ENCODE measurements around the gene HMGCS2.
"Not testable (repeated sequence)": the region's sequence is repeated elsewhere in the genome, so short reads cannot be mapped to it uniquely, and the experiment has no call there.

HMGCS2 gene

DNA sequence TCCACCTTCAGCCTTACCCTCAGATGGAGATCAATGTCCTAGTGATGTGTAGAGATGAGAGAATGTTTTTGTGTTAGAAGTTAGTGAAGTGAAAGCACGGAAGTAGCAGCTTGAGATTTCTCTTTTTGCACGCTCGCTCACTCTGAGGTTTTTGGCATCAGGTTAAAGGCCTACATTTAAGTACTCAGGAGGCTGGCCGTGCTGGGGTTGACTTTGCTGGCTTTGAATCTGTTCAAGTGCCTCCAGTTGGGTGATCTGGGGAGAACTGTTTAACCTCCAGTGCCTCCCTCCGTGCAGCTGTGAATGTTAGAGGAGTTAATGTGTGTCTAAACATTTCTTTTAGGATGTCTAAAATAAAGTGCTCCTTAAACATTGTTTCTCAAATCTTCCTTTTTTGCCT, 43.1 kb downstream of the HMGCS2 start:
- no peak for DNase-seq

DNA sequence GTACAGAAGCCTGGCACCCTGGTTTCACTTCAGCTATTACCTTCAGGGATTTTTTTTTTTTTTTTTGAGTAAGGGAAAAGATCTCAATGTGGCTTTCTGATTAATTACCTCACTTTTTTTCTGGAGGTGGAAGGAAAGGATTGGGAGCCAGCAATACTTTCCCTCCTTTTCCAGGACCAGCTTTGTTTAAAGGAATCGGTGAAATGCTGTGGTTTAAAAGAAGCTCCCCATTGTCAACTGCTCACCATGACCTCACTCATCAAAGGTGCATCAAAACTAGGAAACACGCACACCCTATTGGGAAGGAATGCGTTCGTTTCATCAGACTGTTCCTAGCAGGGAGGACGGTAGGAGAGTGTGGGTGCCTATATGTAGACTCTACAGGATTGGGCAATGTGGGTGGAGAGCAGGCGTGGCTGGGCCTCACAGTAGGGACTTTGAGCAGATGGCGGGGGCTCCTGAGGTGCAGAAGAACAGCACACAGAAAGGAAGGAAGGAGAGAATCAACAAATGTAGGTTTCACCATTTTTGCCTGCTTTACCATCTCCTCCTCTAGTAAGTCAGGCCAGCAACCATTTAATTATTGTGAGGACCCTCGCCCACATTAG, 44.0 kb downstream of the HMGCS2 start:
- DNase-seq = no peak

DNA sequence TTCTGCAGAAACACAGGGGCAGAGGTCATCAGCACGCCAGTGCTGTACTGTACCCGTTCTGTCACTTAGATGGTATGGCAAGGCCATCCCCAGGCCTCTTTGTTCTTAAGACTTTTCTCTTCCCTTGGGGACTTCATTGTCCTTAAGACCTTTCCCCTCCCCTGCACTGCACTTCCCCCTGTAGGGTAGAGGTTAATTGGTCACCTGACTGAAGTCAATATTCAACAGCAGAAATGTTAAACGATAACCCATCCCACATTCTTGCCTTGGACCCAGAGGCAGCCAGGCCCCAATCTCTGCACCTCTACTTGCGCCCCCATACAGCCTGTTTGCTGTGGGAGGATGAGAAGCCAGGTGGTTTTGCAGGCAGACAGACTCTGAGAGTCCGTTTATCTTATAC, 46.8 kb downstream of the HMGCS2 start:
- no peak for DNase-seq

DNA sequence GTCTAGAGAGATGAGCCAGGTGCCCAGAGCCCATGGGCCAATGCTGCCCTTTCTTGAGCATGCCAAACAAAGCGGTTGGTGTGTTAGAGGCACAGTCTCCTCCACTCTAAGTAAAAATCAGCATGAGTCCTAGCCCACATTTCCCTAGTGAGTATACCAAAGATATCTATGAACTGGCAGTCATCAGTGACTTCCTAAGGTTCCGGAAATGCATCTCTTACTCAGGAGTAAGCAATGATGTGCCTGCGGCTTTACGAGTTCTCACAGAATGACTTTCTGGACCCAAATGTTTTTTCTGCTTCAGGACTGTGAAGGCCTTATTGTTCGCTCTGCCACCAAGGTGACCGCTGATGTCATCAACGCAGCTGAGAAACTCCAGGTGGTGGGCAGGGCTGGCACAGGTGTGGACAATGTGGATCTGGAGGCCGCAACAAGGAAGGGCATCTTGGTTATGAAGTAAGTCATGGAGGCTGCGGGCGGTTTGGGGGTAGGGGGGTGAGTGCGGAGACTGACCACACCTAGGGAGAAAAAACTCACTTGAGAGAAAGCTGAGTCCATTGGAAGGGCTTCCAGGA, 47.8 kb downstream of the HMGCS2 start:
- DNase-seq = no peak

DNA sequence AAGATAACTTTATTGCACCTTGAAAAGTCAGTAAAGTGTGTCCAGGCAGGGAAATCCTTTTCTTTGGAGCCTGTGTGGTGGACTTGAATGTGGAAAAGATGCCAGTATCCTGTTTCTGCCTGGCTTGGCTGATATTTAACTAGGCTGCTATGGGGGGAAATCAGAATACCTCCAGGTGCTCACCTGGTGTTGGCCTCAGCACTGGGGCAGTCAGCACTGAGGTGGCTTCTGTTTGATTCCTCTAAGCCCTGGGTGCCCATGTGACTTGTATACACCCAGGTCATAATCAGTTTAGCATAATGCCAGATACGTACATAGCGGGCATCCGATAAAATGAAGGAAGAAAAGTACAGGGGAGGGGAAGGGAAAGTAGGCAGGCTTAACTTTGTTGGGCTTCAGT, 49.7 kb downstream of the HMGCS2 start:
- DNase-seq = no peak

DNA sequence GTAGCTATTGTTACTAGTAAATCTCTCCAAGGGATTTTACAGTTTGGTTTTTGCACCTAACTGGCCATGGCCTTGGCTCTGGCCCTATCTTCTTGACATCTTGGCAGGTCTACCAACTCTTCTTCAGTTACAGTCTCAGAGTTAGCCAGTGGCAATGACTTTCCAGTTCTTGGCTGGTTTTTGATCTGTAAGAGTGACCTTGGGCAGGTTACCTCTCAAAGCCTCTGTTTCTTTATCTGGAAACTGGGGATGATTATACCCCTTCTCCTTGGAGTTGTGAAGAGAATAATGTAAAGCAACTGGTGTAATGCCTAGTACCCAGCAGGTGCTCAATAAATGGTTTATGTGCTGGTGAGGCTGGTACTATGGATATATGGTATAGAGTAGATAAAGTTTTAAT, 50.3 kb downstream of the HMGCS2 start:
- no peak for DNase-seq

DNA sequence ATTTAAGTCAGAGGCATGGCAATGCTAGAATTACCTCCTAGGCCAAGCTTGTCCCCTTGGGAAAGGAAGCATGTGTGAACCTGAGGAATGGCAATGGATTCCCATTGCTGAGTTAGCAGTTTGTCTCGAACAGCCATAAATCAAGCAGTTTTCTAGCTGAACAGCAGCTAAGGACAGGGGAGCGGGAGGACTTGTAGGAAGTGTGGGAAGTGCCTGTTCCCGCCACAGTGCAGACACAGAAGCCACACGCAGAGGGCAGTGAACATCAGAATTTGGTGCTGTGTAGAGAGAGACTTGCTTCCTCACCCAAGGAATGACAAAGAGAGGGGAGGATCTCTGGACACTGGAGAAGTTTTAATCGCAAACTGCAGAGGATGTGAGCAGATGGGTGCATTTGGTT, 53.2 kb downstream of the HMGCS2 start:
- DNase-seq = no peak

DNA sequence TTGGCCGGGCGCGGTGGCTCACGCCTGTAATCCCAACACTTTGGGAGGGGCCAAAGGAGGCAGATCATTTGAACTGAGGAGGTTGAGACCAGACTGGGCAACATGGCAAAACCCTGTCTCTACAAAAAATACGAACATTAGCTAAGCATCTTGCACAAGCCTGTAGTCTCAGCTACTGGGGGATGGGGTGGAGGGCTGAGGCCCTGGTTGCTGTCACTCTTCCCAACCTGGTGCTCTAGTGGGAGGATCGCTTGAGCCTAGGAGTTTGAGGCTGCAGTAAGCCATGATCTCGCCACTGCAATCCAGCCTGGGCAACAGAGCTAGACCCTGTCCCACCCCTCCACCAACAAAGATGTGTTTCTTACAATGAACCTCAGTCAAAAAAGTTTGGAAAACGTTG, 54.1 kb downstream of the HMGCS2 start:
- DNase-seq = no peak

DNA sequence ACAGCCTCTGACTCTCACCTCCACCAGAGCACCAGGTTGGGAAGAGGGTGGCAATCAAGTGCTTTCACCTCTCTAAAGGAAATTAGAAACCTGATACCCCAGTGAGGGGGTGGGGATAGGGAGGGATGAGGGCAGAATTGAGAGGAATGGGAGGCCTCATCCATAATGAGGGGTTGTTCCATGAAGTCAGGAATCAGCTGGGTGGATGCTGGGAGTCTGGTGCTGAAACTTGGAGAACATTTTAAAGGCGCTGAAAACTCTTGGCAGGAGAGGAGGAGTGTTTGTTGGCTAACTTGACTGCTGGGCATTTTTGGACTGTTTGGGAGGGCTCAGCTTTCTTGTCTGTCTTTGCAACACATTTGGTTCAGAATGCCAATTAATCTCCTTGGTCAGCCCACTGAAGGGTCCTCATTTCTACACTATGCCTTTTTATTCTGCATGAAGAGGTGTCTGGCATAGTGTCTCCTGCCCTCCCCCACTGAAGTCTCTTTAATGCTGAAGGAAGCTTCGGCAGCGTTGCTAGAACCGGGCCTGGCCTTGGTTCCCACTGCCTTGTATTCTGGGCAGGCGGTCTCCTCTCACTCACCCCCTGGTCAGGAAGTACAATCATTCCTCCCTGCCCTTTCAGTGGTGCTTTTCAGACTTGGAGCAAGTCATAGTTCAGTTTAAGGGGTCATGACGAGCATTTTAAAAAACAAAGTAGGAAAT, 54.8 kb downstream of the HMGCS2 start:
- no peak for DNase-seq

DNA sequence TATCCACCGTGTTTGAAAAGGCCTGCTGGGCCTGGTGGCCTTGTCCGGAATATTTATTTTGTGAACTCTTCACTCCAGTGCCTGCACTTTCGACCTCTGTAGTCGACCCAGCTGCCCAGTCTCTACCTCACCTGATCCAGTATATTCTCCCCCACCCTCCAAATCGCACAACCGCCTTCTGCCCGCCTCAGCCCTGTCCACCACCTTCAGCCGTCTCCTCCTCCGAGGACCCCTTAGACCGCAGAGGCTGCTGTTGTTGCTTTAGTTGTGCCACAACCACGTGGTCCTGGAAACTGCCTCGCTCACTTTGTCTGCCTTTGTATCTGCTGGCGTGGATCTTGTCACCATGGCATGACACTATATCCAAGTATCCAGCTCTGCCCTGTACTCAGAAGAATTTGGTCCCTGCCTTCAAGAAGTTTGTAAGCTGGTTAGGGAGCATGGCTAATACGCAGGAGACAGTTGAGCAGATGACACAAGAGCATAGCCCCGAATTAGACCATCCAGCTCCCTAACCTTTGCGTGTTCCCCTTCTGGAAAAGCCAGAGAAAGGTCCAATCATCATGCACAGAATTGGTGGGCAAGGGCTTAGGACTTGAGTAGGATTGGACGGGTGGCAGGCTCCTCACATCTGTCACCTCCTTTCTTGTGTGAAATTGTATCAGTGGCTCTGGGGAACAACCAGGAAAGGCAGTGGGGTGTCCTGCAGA, 55.5 kb downstream of the HMGCS2 start:
- no peak for DNase-seq

DNA sequence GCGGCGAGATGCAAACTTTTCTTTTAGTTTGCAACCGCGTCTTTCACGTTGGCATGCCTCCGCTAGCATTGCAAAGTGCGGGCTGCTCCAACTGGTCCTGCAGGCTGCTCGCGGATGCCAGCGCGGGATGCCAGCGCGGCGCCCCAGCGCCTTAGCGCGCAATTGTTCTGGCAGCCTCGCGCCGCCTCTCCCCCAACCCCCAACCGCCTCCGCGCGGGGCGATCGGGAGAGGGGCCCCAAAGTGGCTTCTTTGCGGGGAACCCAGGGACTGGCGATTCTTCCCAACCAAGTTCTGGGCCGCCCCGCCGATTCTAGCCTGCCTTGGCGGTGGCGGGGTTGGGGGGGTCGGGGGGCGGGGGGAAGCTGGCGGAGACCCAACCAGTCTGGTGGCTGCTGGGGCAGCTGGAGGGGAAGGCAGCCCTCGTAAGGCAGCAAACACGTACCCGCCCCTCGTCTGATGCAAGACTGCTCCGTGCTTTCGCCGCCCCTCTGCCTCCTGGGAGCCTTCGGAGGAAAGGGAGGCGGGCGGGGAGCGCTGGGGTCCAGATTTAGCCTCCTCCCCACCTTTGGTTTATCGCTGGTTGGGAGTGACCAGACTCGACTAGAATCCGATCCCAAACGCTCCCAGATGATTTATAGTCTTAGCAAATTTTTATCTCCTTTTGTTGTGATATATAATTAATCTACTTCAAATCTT, 56.2 kb downstream of the HMGCS2 start:
- DNase-seq = peak; percentile 77

DNA sequence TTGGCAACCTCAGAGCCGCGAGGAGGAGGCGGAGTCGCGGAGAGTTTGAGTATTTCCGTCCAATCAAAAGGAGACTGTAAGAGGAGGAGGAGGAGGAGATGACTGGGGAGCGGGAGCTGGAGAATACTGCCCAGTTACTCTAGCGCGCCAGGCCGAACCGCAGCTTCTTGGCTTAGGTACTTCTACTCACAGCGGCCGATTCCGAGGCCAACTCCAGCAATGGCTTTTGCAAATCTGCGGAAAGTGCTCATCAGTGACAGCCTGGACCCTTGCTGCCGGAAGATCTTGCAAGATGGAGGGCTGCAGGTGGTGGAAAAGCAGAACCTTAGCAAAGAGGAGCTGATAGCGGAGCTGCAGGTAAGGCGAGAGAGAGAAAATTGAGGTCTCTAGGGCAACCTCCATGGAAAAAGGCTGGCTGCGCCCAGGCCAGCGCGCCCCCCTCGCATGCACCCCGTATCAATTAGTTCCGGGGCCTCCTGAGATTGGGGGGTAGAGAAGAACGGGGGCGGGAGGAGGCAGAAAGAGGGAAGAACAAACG, 56.8 kb downstream of the HMGCS2 start, which contains the start of gene PHGDH:
Gene PHGDH (plus strand): TSS at position 131 of the 538 bp plus-strand sequence. CDS start 89 bp downstream, at position 220.
- DNase-seq = peak; percentile 81

DNA sequence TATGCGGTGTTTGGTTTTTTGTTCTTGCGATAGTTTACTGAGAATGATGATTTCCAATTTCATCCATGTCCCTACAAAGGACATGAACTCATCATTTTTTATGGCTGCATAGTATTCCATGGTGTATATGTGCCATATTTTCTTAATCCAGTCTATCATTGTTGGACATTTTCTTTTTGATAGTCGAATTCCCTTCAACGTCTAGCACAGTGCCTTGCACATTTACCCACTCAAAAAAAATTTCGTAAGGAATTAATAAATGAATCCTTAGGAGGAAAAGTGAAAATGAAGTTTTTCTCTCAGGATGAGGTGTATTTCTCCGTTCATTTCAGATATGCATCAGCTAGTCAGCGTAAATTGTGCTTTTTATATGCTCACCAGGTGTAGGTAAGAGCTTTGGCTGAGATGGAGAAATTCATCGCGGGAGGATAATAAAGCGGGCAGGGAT, 57.3 kb downstream of the HMGCS2 start:
- not testable (repeated sequence) for DNase-seq

DNA sequence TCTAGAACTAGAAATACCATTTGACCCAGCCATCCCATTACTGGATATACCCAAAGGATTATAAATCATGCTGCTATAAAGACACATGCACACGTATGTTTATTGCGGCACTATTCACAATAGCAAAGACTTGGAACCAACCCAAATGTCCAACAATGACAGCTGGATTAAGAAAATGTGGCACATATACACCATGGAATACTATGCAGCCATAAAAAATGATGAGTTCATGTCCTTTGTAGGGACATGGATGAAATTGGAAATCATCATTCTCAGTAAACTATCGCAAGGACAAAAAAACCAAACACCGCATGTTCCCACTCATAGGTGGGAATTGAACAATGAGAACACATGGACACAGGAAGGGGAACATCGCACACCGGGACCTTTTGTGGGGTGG, 62.1 kb downstream of the HMGCS2 start:
- not testable (repeated sequence) for DNase-seq

DNA sequence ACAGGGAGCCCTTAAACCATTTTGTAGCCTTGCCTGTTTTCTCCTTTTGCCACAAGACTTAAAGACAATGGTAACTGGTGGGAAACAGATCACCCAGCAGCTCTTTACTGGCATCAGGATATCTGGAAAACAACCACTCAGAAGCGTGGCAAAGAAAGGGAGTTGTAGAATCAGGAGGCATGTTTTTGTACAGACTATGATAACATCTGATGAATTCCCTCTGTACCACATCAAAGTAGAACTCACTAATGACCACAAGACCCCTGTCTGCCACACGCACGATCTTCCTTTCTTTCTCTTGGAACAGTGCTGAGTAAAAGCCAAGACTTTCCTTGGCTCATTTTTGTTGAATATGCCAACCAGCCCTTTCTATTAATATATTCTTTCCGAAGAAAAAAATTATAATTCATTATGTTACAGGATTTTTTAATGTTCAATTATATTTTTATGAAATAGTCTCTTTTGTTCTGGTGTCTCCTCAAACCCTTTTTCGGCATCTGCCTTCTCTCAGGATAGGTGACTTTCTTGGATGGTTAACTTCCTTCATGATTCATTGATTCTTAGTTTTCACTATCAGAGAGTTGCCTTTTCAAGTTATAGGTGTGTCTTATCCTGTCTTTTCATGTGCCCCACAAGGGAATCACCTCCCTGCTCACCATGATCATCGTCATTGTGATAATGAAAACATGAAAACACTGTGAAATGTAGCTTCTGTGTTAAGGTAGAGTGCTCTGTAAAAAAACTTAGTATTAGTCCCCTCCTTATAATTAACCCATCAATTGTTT, 64.8 kb downstream of the HMGCS2 start:
- no peak for DNase-seq

DNA sequence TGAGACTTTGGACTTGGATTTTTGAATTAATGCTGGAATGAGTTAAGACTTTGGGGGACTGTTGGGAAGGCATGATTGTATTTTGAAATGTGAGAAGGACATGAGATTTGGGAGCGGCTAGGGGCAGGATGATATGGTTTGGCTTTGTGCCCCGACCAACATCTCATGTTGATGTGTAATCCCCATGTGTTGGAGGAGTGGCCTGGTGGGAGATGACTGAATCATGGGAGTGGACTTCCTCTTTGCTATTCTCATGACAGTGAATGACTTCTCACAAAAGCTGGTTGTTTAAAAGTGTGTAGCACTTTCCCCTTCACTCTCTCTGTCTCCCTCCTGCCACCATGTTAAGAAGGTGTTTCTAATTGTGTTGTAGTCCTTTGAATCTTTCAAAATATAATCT, 66.3 kb downstream of the HMGCS2 start:
- no peak for DNase-seq

DNA sequence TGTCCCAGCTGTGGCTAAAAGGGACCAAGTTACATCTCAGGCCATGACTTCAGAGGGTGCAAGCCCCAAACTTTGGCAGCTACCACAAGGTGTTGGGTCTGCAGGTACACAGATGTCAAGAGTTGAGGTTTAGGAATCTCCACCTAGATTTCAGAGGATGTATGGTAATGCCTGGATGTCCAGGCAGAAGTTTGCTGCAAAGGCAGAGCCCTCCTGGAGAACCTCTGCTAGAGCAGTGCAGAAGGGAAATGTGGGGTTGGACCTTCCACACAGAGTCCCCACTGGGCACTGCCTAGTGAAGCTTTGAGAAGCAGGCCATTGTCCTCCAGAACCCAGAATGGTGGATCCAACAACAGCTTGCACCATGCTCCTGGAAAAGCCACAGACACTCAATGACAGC, 67.0 kb downstream of the HMGCS2 start:
- DNase-seq = no peak

DNA sequence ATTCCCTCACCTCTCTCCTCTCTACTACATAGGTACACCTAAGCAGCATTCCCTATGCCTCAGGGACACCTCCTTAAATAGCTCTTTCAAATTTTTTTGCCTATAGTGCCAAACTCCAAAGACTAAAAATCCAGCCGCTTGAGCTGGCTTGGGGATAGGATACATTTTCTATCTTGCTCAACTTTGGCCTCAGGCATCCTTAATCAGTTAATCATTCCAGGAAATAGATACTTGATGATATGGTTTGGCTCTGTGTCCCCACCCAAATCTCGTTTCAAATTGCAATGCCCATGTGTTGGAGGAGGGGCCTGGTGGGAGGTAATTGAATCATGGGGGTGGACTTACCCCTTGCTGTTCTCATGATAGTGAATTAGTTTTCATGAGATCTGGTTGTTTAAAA, 68.4 kb downstream of the HMGCS2 start:
- DNase-seq = no peak

Measured in stimulated activated CD4-positive, alpha-beta T cell treated with anti-CD3 and anti-CD28 coated beads, Interleukin-15, amount 100 ng/mL, for 24 hours (primary cell).